ENCODE results near the gene RAB20.

DNA sequence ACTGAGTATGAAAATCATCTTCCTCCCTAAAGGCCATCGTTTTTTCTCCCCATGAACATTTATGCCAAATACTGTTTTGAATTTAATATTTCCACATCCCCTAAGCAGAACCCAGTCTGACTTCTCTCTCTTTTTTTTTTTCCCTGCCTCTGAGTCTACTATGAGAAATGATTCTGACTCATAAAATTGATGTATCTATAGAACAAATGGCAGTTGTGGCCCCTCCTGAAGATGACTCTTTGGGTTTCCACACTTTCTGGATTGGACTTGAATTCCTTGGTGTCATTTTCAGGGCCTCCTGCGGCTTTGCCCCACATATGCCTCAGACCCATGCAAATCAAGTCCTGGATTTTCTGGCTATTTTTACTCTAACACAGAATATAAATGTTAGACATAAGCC lies 31.1 kb upstream of the RAB20 start:
- TF ChIP-seq, protein P1, sequence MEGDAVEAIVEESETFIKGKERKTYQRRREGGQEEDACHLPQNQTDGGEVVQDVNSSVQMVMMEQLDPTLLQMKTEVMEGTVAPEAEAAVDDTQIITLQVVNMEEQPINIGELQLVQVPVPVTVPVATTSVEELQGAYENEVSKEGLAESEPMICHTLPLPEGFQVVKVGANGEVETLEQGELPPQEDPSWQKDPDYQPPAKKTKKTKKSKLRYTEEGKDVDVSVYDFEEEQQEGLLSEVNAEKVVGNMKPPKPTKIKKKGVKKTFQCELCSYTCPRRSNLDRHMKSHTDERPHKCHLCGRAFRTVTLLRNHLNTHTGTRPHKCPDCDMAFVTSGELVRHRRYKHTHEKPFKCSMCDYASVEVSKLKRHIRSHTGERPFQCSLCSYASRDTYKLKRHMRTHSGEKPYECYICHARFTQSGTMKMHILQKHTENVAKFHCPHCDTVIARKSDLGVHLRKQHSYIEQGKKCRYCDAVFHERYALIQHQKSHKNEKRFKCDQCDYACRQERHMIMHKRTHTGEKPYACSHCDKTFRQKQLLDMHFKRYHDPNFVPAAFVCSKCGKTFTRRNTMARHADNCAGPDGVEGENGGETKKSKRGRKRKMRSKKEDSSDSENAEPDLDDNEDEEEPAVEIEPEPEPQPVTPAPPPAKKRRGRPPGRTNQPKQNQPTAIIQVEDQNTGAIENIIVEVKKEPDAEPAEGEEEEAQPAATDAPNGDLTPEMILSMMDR (IDR thresholded peaks at IDR 0.05 in 2 of 3, conservative IDR thresholded peaks at IDR 0.05 in 1 of 3; ENCODE audit: borderline replicate concordance in 1 of 3, insufficient read depth in 1 of 3, low read depth in 2 of 3, low read length in 2 of 3), result no peak
- TF ChIP-seq POLR2A (IDR thresholded peaks at IDR 0.05; ENCODE audit: borderline replicate concordance, extremely low read depth, insufficient read depth, insufficient read length) (no peak), EZH2 (IDR thresholded peaks at IDR 0.05) (no peak), JUND (IDR thresholded peaks at IDR 0.05) (no peak), TCF7L2 (IDR thresholded peaks at IDR 0.05; ENCODE audit: borderline replicate concordance, extremely low read depth, insufficient read depth, insufficient read length) (no peak), SIN3A (IDR thresholded peaks at IDR 0.05; ENCODE audit: low read depth) (no peak), EZH2phosphoT487 (IDR thresholded peaks at IDR 0.05; ENCODE audit: borderline replicate concordance) (no peak)
- TF ChIP-seq, protein P2, sequence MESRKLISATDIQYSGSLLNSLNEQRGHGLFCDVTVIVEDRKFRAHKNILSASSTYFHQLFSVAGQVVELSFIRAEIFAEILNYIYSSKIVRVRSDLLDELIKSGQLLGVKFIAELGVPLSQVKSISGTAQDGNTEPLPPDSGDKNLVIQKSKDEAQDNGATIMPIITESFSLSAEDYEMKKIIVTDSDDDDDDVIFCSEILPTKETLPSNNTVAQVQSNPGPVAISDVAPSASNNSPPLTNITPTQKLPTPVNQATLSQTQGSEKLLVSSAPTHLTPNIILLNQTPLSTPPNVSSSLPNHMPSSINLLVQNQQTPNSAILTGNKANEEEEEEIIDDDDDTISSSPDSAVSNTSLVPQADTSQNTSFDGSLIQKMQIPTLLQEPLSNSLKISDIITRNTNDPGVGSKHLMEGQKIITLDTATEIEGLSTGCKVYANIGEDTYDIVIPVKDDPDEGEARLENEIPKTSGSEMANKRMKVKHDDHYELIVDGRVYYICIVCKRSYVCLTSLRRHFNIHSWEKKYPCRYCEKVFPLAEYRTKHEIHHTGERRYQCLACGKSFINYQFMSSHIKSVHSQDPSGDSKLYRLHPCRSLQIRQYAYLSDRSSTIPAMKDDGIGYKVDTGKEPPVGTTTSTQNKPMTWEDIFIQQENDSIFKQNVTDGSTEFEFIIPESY (IDR thresholded peaks at IDR 0.05; ENCODE audit: extremely low read depth, insufficient replicate concordance, low read length), result no peak

All from HCT116 (cell line).